GM06990 (cell line): ENCODE results near the gene BTRC.

Source experiments
- DNase-seq: peaks from one replicate; pipeline ENCODE4 v3.0.0-alpha.2; 2011; ENCODE audit not compliant: insufficient read length; ENCODE audit errors: extremely low read depth
- H3K27me3 ChIP-seq: replicated peaks from 2 replicates; pipeline ENCODE4 v1.6.0; 2011; ENCODE audit warnings: low read length; ENCODE audit not compliant: control insufficient read depth, insufficient read depth
- H3K36me3 ChIP-seq: 2 replicates; pipeline ENCODE4 v1.5.1; 2011; ENCODE audit warnings: low read length; ENCODE audit not compliant: control insufficient read depth, insufficient read depth
- H3K4me3 ChIP-seq: replicated peaks from 2 replicates; pipeline ENCODE4 v1.5.1; 2011; ENCODE audit warnings: low read depth, mild to moderate bottlenecking, control low read depth, low read length
- TF ChIP-seq, protein P1 (sequence below): IDR thresholded peaks from 2 replicates; pipeline ENCODE4 v1.5.1; 2011; ENCODE audit warnings: low read length, control low read depth, mild to moderate bottlenecking, inconsistent platforms; ENCODE audit not compliant: insufficient read depth, poor library complexity, severe bottlenecking

The BTRC gene

DNA sequence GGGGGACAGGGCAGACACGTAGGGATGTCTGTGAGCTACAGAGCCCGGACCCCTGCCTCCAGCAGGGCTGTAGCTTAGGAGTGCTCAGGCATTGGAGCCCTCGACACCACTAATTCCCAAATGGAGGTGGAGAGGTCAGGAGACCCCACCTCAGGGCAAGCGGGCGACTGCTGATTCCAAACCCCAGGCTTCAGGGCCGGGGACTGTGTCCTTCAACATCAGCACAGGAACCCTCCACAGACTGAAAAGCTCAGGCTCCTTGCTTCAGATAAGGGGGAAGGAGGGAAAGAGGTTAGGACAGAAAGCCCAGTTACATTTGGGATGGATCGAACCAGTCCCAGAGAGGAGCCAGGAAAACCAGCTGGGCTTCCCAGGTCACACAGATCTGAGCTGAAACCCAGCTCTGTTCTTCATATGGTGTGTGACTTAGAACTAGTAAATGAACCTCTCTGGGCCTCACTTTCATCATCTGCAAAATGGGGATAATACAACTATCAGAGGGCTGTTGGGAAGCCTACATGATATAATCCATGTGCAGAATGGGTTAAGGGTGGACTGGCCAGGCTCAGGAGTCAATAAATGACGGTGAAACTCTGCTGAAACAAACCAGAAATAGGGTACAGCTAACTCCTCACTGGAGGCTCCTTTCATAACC is 217.4 kb downstream of the BTRC start:
- Histone ChIP-seq H3K4me3 (no peak overlapping the region), H3K27me3 (no peaks in the 10 kb centered on the region; the same call in 1 of the 2 replicates), H3K36me3 (no peaks in the 10 kb centered on the region)
- DNase-seq, result no peak
- TF ChIP-seq, protein P1, sequence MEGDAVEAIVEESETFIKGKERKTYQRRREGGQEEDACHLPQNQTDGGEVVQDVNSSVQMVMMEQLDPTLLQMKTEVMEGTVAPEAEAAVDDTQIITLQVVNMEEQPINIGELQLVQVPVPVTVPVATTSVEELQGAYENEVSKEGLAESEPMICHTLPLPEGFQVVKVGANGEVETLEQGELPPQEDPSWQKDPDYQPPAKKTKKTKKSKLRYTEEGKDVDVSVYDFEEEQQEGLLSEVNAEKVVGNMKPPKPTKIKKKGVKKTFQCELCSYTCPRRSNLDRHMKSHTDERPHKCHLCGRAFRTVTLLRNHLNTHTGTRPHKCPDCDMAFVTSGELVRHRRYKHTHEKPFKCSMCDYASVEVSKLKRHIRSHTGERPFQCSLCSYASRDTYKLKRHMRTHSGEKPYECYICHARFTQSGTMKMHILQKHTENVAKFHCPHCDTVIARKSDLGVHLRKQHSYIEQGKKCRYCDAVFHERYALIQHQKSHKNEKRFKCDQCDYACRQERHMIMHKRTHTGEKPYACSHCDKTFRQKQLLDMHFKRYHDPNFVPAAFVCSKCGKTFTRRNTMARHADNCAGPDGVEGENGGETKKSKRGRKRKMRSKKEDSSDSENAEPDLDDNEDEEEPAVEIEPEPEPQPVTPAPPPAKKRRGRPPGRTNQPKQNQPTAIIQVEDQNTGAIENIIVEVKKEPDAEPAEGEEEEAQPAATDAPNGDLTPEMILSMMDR, result no peak

DNA sequence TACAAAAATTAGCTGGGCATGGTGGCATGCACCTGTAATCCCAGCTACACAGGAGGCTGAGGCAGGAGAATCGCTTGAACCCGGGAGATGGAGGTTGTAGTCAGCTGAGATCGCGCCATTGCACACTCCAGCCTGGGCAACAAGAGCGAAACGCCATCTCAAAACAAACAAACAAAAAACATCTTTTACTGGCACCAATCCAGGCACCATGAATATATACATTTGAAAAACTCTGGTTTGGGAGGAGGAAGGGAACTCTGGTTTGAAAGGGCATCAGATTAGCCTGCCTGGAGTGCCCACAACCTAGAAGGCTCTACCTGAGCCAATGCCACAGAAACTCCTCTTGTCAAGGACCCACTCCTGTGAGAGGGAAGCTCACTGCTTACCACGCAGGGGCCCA is 218.2 kb downstream of the BTRC start:
- DNase-seq, result no peak
- Histone ChIP-seq H3K27me3 (no peaks in the 10 kb centered on the region), H3K4me3 (no peak overlapping the region), H3K36me3 (no peaks in the 10 kb centered on the region; the same call in 1 of the 2 replicates)
- TF ChIP-seq, protein P1, result no peak

DNA sequence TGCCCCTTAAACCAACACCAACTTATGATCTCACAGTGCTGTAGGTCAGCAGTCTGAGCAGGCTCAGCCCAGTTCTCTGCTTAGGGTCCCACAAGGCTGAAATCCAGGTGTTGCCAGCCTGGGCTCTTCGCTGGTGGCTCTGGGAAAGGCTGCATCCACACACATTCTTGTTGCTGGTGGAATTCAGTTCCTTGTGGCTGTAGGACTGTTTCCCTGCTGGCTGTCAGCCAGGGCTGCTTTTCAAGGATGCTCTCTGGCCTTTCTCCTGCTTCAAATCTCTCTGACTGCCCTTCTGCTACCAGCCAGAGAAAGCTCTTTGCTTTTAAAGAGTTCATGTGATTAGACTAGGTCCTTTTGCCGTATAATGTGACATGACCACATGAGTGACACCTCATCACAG is 218.8 kb downstream of the BTRC start:
- Histone ChIP-seq H3K36me3 (peaks cover 4% of the 10 kb centered on the region), H3K4me3 (no peak overlapping the region), H3K27me3 (no peaks in the 10 kb centered on the region)
- no peak for DNase-seq
- TF ChIP-seq, protein P1, result no peak

DNA sequence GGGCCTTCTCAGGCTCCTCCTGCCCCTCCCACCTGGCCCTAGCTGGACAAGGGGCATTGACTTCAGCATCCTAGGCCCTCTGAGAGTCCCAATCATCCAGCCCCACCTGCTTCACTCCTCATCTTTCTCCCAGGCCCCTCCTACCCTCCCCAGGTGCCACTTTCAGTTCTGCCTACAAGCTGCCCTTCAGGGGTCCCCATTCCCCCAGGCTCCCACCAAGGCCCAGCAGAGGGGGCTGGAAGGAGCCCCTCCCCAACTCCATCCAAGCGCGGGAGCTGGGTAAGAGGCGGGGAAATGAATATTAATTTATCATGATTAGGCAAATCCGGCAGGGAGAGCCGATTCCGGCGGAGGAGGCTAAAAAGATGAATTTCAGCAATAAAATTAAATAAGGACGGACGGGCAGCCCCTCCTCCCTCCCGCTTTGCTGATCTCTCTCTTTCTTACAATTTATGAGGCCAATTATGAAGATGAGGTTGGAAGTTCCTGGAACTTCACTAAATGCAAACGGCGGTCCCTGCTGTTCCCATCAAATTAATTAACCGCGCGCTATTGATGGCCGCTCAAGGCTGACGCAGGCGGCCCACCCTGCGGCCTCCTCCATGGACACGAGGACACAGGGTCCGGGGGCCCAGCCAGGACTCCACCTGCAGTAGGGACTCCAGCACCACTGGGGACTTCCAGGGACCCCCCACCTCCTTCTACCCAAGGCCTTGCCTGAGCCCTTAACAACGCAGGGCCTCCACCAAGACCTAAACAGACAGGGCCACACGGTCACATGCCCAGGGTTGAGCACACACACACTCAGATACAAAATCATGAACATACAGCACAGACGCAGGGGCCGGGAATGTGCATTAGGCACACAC is 220.2 kb downstream of the BTRC start:
- Histone ChIP-seq H3K4me3 (no peak overlapping the region), H3K36me3 (peaks cover 8% of the 10 kb centered on the region), H3K27me3 (no peaks in the 10 kb centered on the region)
- no peak for DNase-seq
- TF ChIP-seq, protein P1, result no peak

DNA sequence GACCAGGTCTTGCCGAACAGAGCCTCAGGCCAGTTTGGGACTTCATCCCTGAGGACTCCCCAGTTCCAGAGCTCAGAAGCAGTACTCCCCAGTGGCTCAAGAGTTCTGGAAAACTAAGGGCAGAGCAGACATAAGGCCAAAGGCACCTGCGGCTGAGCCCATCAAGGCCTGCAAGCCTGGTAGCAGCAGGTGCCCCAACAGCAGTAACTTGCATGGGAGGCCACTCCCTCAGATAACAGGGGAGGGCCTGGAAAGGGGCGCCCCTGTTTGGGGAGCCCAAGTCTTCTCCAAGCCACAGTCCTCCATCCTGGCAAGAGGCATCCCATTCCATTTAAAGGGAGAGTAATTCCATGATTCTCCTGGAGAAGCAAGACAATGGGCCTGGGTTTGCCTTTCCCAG is 221.1 kb downstream of the BTRC start:
- H3K27me3 ChIP-seq, result no peaks in the 10 kb centered on the region
- no peak overlapping the region for H3K4me3 ChIP-seq
- DNase-seq, result no peak
- TF ChIP-seq, protein P1, result no peak
- H3K36me3 ChIP-seq, result peaks cover 13% of the 10 kb centered on the region
